ENCODE measurements around the gene HBZ. TPM values are rescaled to one million over a fixed set of nuclear protein-coding genes. Genes with fewer than 3 reads are reported as not detected.

The HBZ gene
- total RNA-seq, 1 experiment from 2014 or later: not detected

- Histone ChIP-seq H3K79me2 (ENCODE audit: insufficient read depth, low read length) (no peaks in the 10 kb centered on the region), H3K27ac (ENCODE audit: low read depth, low read length) (no peak overlapping the region), H3K9me2 (ENCODE audit: insufficient read depth) (no peaks in the 10 kb centered on the region), H3K4me1 (ENCODE audit: control insufficient read depth in 1 of 2, insufficient read depth in 2 of 2, low read length in 2 of 2) (peaks cover 8 to 16% of the 10 kb centered on the region in 2 experiments; a peak in 3 of 4 replicates), H3K9ac (ENCODE audit: low read length) (no peak overlapping the region), H3K27me3 (ENCODE audit: insufficient read depth, low read length) (no peaks in the 10 kb centered on the region), H3K4me3 (replicated peaks in 1 of 2; ENCODE audit: low read depth in 1 of 2, low read length in 2 of 2) (no peak overlapping the region), H4K20me1 (ENCODE audit: insufficient read depth) (no peaks in the 10 kb centered on the region), H3K36me3 (ENCODE audit: control insufficient read depth in 1 of 2, insufficient read depth in 2 of 2, low read length in 2 of 2) (0 out of 4 replicates have a peak, but pooled peaks cover 0 to 6% of the 10 kb centered on the region in 2 experiments), H3K9me3 (ENCODE audit: control insufficient read depth in 1 of 2, insufficient read depth in 1 of 2, low read depth in 1 of 2, low read length in 2 of 2) (no peaks in the 10 kb centered on the region), H2AFZ (ENCODE audit: low read depth, low read length, poor library complexity, severe bottlenecking) (no peak overlapping the region), H3K4me2 (ENCODE audit: low read length) (no peak overlapping the region)
- RAD21 ChIA-PET (ENCODE audit: low non-redundant PET in 1 of 2, low total read pairs in 2 of 2, uncharacterized antibody in 2 of 2, unreplicated experiment in 2 of 2): no interaction called here
- CTCF ChIA-PET: no interaction called here
- intact Hi-C loops (cut with micrococcal nuclease): no loop called here
- ATAC-seq (no peak), DNase-seq (ENCODE audit: low read depth, low spot score) (no peak)
- BruUV-seq (replicated peaks): no TSS peak
- POLR2A ChIA-PET: no interaction called here
- no peak for TF ChIP-seq CBX3 (IDR thresholded peaks at IDR 0.05; ENCODE audit: low read depth)
- no peak for TF ChIP-seq REST (IDR thresholded peaks at IDR 0.05; ENCODE audit: low read depth)
- no peak for TF ChIP-seq ELF1 (IDR thresholded peaks at IDR 0.05; ENCODE audit: borderline replicate concordance, low read depth)
- TF ChIP-seq EZH2 (IDR thresholded peaks at IDR 0.05): no peak
- no peak for TF ChIP-seq POLR2A (IDR thresholded peaks at IDR 0.05; ENCODE audit: borderline replicate concordance, extremely low read depth, insufficient read depth, insufficient read length)
- no peak for TF ChIP-seq TCF7L2 (IDR thresholded peaks at IDR 0.05; ENCODE audit: borderline replicate concordance, extremely low read depth, insufficient read depth, insufficient read length)
- TF ChIP-seq EZH2phosphoT487 (IDR thresholded peaks at IDR 0.05; ENCODE audit: borderline replicate concordance): no peak
- TF ChIP-seq SP1 (IDR thresholded peaks at IDR 0.05; ENCODE audit: low read depth): no peak
- no peak for TF ChIP-seq RAD21 (IDR thresholded peaks at IDR 0.05; ENCODE audit: low read depth)
- TF ChIP-seq CTCF (IDR thresholded peaks at IDR 0.05 in 2 of 3, conservative IDR thresholded peaks at IDR 0.05 in 1 of 3; ENCODE audit: borderline replicate concordance in 1 of 3, insufficient read depth in 1 of 3, low read depth in 2 of 3, low read length in 2 of 3): no peak
Observed at GRCh38 chr16:118857-119256, 33.6 kb upstream of the HBZ start.

Measured in HCT116 (cell line).